Measurements from ENCODE around the gene OR6F1. TPM values are rescaled to one million over a fixed set of nuclear protein-coding genes. Genes with fewer than 3 reads are reported as not detected.

OR6F1 gene
- polyA plus RNA-seq, 2 of the 4 experiments (the other 2 are of a cell fraction) = not detected

- ChIA-PET CTCF (no interaction called here), POLR2A (no interaction called here)
- FAIRE-seq (no peak), DNase-seq (ENCODE audit: low read depth in 1 of 2, low spot score in 1 of 2) (no peak), ATAC-seq (no peak)
- Histone ChIP-seq H3K4me1 (no peaks in the 10 kb centered on the region), H3K4me2 (no peak overlapping the region), H3K27ac (no peak overlapping the region), H3K4me3 (no peak overlapping the region), H3K9me3 (no peaks in the 10 kb centered on the region)
- no peak for TF ChIP-seq TFCP2L1 (CRISPR knock-in tag; IDR thresholded peaks at IDR 0.05)
- TF ChIP-seq CEBPB (IDR thresholded peaks at IDR 0.05) = no peak
- TF ChIP-seq FOXS1 (CRISPR knock-in tag; IDR thresholded peaks at IDR 0.05) = no peak
- no peak for TF ChIP-seq BCL3 (IDR thresholded peaks at IDR 0.05)
- TF ChIP-seq MAX (IDR thresholded peaks at IDR 0.05) = no peak
- no peak for TF ChIP-seq SREBF2 (IDR thresholded peaks at IDR 0.05)
- no peak for TF ChIP-seq E2F6 (IDR thresholded peaks at IDR 0.05; ENCODE audit: borderline replicate concordance, low read depth)
- WGBS (ENCODE audit: missing lambda C conversion rate) = 0% methylated on average over 1 of the region's 1 CpG
Observed at GRCh38 chr1:247749870-247750269, 33.4 kb upstream of the OR6F1 start.

- no peak for TF ChIP-seq SREBF2 (IDR thresholded peaks at IDR 0.05)
- TF ChIP-seq E2F6 (IDR thresholded peaks at IDR 0.05; ENCODE audit: borderline replicate concordance, low read depth) = no peak
- TF ChIP-seq FOSB (CRISPR knock-in tag; IDR thresholded peaks at IDR 0.05) = no peak
- no peak for TF ChIP-seq TP53 (CRISPR knock-in tag; IDR thresholded peaks at IDR 0.05)
- TF ChIP-seq ZSCAN20 (CRISPR knock-in tag; IDR thresholded peaks at IDR 0.05) = no peak
- no peak for TF ChIP-seq HMGXB4 (CRISPR knock-in tag; IDR thresholded peaks at IDR 0.05; ENCODE audit: borderline replicate concordance)
- no peak for TF ChIP-seq CTCF (IDR thresholded peaks at IDR 0.05)
- TF ChIP-seq POLR2A (IDR thresholded peaks at IDR 0.05; ENCODE audit: low read length) = no peak
- no peak for TF ChIP-seq RNF2 (IDR thresholded peaks at IDR 0.05; ENCODE audit: borderline replicate concordance, low read depth)
- no peak for TF ChIP-seq USF2 (IDR thresholded peaks at IDR 0.05)
- TF ChIP-seq RARB (CRISPR knock-in tag; IDR thresholded peaks at IDR 0.05) = no peak
- no peak for TF ChIP-seq CHD4 (IDR thresholded peaks at IDR 0.05; ENCODE audit: borderline replicate concordance)
- no peak for TF ChIP-seq HOXB13 (CRISPR knock-in tag; IDR thresholded peaks at IDR 0.05; ENCODE audit: low read depth)
- WGBS (ENCODE audit: missing lambda C conversion rate) = 24% methylated on average over 2 of the region's 2 CpGs
- POLR2A ChIA-PET = no interaction called here
- CTCF ChIA-PET = no interaction called here
- no peak for FAIRE-seq
- Histone ChIP-seq H3K27ac (no peak within 1 kb of the TSS), H3K4me3 (no peak within 1 kb of the TSS), H3K4me1 (no peaks in the 10 kb centered on the region), H3K9me3 (peaks cover 4% of the 10 kb centered on the region; the same call in 1 of the 3 replicates), H3K4me2 (no peak within 1 kb of the TSS)
- ATAC-seq = no peak
- DNase-seq (ENCODE audit: low read depth in 1 of 2, low spot score in 1 of 2) = no peak
Observed at GRCh38 chr1:247748041-247748440, 31.6 kb upstream of the OR6F1 start, which contains the start of gene OR14A2. Gene OR14A2, minus strand, starts transcription at chr1:247748141.

Data from A549 (cell line).